C1 segment of cervical spinal cord (tissue), 14 donors: ENCODE measurements around the gene CD3G.
"Not testable (repeated sequence)": the region's sequence is repeated elsewhere in the genome, so short reads cannot be mapped to it uniquely, and the experiment has no call there.

ENCODE experiments used
- DNase-seq, 14 donors: peaks; one replicate each; lab custom pipeline; 2025; lab: John Stamatoyannopoulos, UW

CD3G gene

GRCh38 chr11:118343981-118344515, at the start of gene CD3G:
Gene CD3G (plus strand): TSS chr11:118344344. CDS start chr11:118344424, 80 bp downstream.
- no peak for DNase-seq

GRCh38 chr11:118295199-118295598, 48.9 kb upstream of the CD3G start:
- DNase-seq: no peak

- DNase-seq: no peak
Observed at GRCh38 chr11:118295815-118296454, 48.2 kb upstream of the CD3G start.

GRCh38 chr11:118301600-118302195, 42.4 kb upstream of the CD3G start:
- DNase-seq: no peak

- DNase-seq: no peak
Observed at GRCh38 chr11:118304227-118304567, 39.9 kb upstream of the CD3G start.

GRCh38 chr11:118304568-118305248, 39.4 kb upstream of the CD3G start, which contains the start of gene CD3E:
Gene CD3E (plus strand): TSS chr11:118304730. CDS start chr11:118304953, 223 bp downstream.
- DNase-seq: no peak

GRCh38 chr11:118305726-118306125, 38.4 kb upstream of the CD3G start:
- no peak for DNase-seq

- DNase-seq: no peak
Observed at GRCh38 chr11:118306556-118306955, 37.6 kb upstream of the CD3G start.

- DNase-seq: not testable (repeated sequence)
Observed at GRCh38 chr11:118308995-118309528, 35.1 kb upstream of the CD3G start.

GRCh38 chr11:118310271-118310670, 33.9 kb upstream of the CD3G start:
- DNase-seq: no peak

GRCh38 chr11:118310781-118311485, 33.2 kb upstream of the CD3G start:
- no peak for DNase-seq

GRCh38 chr11:118311518-118311917, 32.6 kb upstream of the CD3G start:
- no peak for DNase-seq

GRCh38 chr11:118312328-118312727, 31.8 kb upstream of the CD3G start:
- no peak for DNase-seq

- DNase-seq: no peak
Observed at GRCh38 chr11:118313242-118313641, 30.9 kb upstream of the CD3G start.

- DNase-seq: no peak
Observed at GRCh38 chr11:118314988-118315411, 29.1 kb upstream of the CD3G start.

- no peak for DNase-seq
Observed at GRCh38 chr11:118318124-118318523, 26.0 kb upstream of the CD3G start.

- no peak for DNase-seq
Observed at GRCh38 chr11:118318581-118319336, 25.4 kb upstream of the CD3G start.

- peak in 2 of 14 donors; percentile 9 for DNase-seq
Observed at GRCh38 chr11:118319337-118319707, 24.8 kb upstream of the CD3G start.

GRCh38 chr11:118320515-118320914, 23.6 kb upstream of the CD3G start:
- DNase-seq: no peak

- no peak for DNase-seq
Observed at GRCh38 chr11:118321386-118322082, 22.6 kb upstream of the CD3G start.
